ENCODE measurements around the gene UBQLNL.

GRCh38 chr11:5509803-5510202 is 6.7 kb downstream of the UBQLNL start, which contains the start of gene UBQLN3:
- TF ChIP-seq CTCF (IDR thresholded peaks at IDR 0.05) = no peak
- no peak for TF ChIP-seq EZH2phosphoT487 (IDR thresholded peaks at IDR 0.05)
- no peak for TF ChIP-seq EZH2 (IDR thresholded peaks at IDR 0.05)

Measured in neural progenitor cell (in vitro differentiated cells).